Breast epithelium (tissue), 4 donors: Measurements from ENCODE around the gene STIM1. TPM values are rescaled to one million over a fixed set of nuclear protein-coding genes. Genes with fewer than 3 reads are reported as not detected.

Experiments
- DNase-seq, 2 donors: peaks; one replicate each; pipeline ENCODE4 v3.0.0-alpha.2; 2019; ENCODE audit warnings: low spot score in 2 of 2
- H3K27ac ChIP-seq, 2 donors: fragments of 200-600 bp; sonication (generic) in 1 of 2; one replicate each; pipeline ENCODE4 v1.5.1; 2016 to 2019; ENCODE audit warnings: mild to moderate bottlenecking in 1 of 2
- H3K27me3 ChIP-seq, 2 donors: fragments of 200-600 bp; sonication (generic) in 1 of 2; one replicate each; pipeline versions ENCODE4 v1.5.1 to v1.6.0; 2017 to 2019; ENCODE audit warnings: control low read depth in 1 of 2, mild to moderate bottlenecking in 1 of 2
- H3K36me3 ChIP-seq: fragments of 200-600 bp; one replicate; pipeline ENCODE4 v1.5.1; 2019
- H3K4me1 ChIP-seq, 2 donors: fragments of 200-600 bp; sonication (generic); one replicate each; pipeline ENCODE4 v1.5.1; 2016 to 2019; ENCODE audit warnings: control low read depth in 1 of 2
- H3K4me3 ChIP-seq, 3 donors: fragments of 200-600 bp; sonication (generic); 1 replicate in 2 of 3; 2 replicates in 1 of 3; pipeline ENCODE4 v1.5.1; 2016 to 2019; ENCODE audit warnings: mild to moderate bottlenecking in 3 of 3, moderate library complexity in 2 of 3
- H3K9me3 ChIP-seq, 2 donors: fragments of 200-600 bp; sonication (generic) in 1 of 2; one replicate each; pipeline ENCODE4 v1.5.1; 2016 to 2019; ENCODE audit warnings: control low read depth in 1 of 2
- POLR2A ChIP-seq: fragments of 450-650 bp; IDR thresholded peaks from one replicate; pipeline ENCODE4 v1.6.1; 2016; ENCODE audit warnings: antibody characterized with exemption, mild to moderate bottlenecking, moderate library complexity
- POLR2AphosphoS5 ChIP-seq, 3 donors: sonication (generic); formaldehyde crosslinking; IDR thresholded peaks; one replicate each; pipeline ENCODE4 v1.6.1; 2017; ENCODE audit warnings: antibody characterized with exemption in 3 of 3
- intact Hi-C: fragments of 100-400 bp; cut with DNase I; formaldehyde crosslinking; loops from one replicate; pipeline ENCODE4 v1.15.1; 2023; ENCODE audit warnings: low total_unique reads
- total RNA-seq, 3 donors: library from RNA; depleted of rRNA; stranded (reverse); fragments of >200 nt; gene quantifications; one replicate each; pipeline ENCODE4 v1.1.0, GENCODE V29; 2016
- TF ChIP-seq, protein P1 (sequence below), 3 donors: fragments of 450-650 bp; IDR thresholded peaks; one replicate each; pipeline ENCODE4 v1.5.1; 2016 to 2017; ENCODE audit warnings: antibody characterized with exemption in 3 of 3, mild to moderate bottlenecking in 3 of 3, moderate library complexity in 3 of 3

The STIM1 gene
- total RNA-seq, 3 donors from 2014 or later: 44.2 to 68.2 (median 47.9) TPM

DNA sequence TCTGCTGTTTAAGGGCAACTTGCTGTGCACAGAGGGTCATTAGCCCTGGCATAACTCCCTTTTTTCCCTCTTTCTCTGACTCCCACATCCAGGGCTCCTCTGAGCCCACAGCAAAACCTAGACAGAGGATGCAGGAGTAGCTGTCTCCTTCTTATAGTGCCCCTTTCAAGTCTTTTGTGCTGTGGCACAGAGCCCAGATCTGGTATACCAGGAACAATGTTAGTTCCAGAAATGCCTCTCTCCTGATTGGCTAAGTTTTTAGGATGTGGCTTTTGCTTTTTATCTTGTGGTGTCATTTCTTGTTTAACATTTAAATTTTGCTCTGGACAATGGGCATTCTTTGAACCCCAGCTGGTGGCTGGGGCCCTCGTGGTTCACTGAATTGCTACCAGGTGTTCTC lies 213.5 kb downstream of the STIM1 start:
- H3K4me1 ChIP-seq: peaks cover 0 to 4% of the 10 kb centered on the region in 2 donors
- H3K27ac ChIP-seq: no peak overlapping the region
- no peaks in the 10 kb centered on the region for H3K9me3 ChIP-seq
- H3K4me3 ChIP-seq: no peak overlapping the region
- H3K36me3 ChIP-seq: no peaks in the 10 kb centered on the region
- intact Hi-C loops: loop anchor here (5.0 kb wide), 1 partner anchor 212 kb away; the partner anchor contains the start of gene STIM1
- no peak for DNase-seq
- no peak for TF ChIP-seq POLR2AphosphoS5 (IDR thresholded peaks at IDR 0.05)
- no peak for TF ChIP-seq POLR2A
- TF ChIP-seq, protein P1, sequence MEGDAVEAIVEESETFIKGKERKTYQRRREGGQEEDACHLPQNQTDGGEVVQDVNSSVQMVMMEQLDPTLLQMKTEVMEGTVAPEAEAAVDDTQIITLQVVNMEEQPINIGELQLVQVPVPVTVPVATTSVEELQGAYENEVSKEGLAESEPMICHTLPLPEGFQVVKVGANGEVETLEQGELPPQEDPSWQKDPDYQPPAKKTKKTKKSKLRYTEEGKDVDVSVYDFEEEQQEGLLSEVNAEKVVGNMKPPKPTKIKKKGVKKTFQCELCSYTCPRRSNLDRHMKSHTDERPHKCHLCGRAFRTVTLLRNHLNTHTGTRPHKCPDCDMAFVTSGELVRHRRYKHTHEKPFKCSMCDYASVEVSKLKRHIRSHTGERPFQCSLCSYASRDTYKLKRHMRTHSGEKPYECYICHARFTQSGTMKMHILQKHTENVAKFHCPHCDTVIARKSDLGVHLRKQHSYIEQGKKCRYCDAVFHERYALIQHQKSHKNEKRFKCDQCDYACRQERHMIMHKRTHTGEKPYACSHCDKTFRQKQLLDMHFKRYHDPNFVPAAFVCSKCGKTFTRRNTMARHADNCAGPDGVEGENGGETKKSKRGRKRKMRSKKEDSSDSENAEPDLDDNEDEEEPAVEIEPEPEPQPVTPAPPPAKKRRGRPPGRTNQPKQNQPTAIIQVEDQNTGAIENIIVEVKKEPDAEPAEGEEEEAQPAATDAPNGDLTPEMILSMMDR (IDR thresholded peaks at IDR 0.05): no peak
- H3K27me3 ChIP-seq: no peaks in the 10 kb centered on the region

DNA sequence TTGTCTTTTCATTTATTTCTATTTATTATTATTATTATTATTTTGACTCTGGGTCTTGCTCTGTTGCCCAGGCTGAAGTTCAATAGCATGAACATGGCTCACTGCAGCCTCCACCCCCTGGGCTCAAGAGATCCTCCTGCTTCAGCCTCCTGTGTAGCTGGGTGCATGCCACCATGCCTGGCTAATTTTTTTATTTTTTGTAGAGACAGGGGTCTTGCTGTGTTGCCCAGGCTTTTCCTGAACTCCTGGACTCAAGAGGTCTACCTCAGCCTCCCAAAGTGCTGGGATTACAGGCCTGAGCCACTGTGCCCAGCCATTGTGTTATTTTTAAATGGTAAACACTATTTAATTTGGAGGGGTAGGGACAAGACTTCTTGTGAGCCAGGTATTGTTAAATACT lies 215.9 kb downstream of the STIM1 start:
- no peak for DNase-seq
- H3K27me3 ChIP-seq: no peaks in the 10 kb centered on the region
- H3K4me3 ChIP-seq: no peak overlapping the region
- TF ChIP-seq, protein P1 (IDR thresholded peaks at IDR 0.05): no peak
- TF ChIP-seq POLR2AphosphoS5 (IDR thresholded peaks at IDR 0.05): no peak
- no peak for TF ChIP-seq POLR2A
- intact Hi-C loops: no loop called here
- no peak overlapping the region for H3K27ac ChIP-seq
- peaks cover 0 to 4% of the 10 kb centered on the region in 2 donors for H3K4me1 ChIP-seq
- H3K9me3 ChIP-seq: no peaks in the 10 kb centered on the region
- no peaks in the 10 kb centered on the region for H3K36me3 ChIP-seq

DNA sequence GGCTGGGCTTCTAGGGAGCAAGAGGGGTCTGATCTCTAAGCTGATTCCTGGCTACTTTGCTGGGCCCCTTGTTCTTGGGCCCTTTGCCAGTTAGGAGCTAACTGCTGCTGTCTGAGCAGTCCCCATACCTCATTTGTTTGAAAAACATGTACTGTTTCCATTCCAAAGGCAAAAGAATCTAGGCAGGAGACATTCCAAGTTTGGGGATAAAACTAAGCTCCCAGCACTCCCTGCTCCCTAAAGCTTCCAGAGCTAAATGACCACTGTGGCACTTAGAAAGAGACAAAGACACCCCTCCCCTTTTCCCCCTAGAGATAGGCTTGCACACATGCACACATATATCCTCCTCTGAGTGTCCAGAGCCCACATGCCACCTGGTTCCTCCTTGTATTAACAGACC lies 216.4 kb downstream of the STIM1 start:
- H3K27ac ChIP-seq: no peak overlapping the region
- intact Hi-C loops: no loop called here
- TF ChIP-seq POLR2AphosphoS5 (IDR thresholded peaks at IDR 0.05) (no peak), POLR2A (no peak)
- TF ChIP-seq, protein P1 (IDR thresholded peaks at IDR 0.05): no peak

DNA sequence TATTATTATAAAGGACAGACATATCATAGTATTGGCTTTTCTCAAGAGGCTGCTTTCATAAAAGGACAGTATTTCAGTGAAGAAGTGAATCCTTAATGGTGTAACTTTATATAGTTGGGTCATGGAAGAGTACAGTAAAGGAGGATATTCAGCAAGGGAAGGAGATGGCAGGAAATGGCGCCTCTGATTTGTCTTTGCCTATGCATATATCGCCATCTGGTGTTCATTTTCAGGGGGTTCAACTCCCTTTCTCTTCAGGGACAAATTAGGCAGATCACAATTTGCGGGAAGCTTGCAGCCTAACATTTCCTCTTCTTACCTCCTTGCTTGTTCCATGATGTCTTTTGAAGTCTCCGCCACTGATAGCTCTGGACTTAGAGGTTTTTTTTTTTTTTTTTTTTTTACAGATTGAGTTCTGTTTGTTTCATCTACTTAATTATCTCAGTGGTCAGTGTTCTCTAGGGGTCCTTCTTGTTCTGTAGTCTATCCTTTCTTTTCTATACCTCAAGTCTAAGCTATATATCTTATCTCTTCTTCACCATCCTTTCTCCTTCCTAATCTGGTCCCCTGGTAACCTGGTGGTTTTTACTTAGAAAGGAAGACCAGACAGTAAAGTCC lies 217.3 kb downstream of the STIM1 start:
- peak in 1 of 2 donors; percentile 56 for DNase-seq
- Histone ChIP-seq H3K27me3 (no peaks in the 10 kb centered on the region), H3K4me3 (no peak overlapping the region), H3K36me3 (no peaks in the 10 kb centered on the region), H3K9me3 (no peaks in the 10 kb centered on the region), H3K4me1 (peaks cover 0 to 4% of the 10 kb centered on the region in 2 donors), H3K27ac (no peak overlapping the region)
- intact Hi-C loops: no loop called here
- peak in 2 of 3 donors; percentile 59 to 68 for TF ChIP-seq POLR2AphosphoS5 (IDR thresholded peaks at IDR 0.05)
- TF ChIP-seq, protein P1 (IDR thresholded peaks at IDR 0.05): peak; percentile 89 to 96 (median 94)
- no peak for TF ChIP-seq POLR2A

More for the DNA sequence above, 216.4 kb downstream of the STIM1 start:
- no peak for DNase-seq
- Histone ChIP-seq H3K9me3 (no peaks in the 10 kb centered on the region), H3K4me3 (no peak overlapping the region), H3K36me3 (no peaks in the 10 kb centered on the region), H3K27me3 (no peaks in the 10 kb centered on the region), H3K4me1 (peaks cover 0 to 4% of the 10 kb centered on the region in 2 donors)

DNA sequence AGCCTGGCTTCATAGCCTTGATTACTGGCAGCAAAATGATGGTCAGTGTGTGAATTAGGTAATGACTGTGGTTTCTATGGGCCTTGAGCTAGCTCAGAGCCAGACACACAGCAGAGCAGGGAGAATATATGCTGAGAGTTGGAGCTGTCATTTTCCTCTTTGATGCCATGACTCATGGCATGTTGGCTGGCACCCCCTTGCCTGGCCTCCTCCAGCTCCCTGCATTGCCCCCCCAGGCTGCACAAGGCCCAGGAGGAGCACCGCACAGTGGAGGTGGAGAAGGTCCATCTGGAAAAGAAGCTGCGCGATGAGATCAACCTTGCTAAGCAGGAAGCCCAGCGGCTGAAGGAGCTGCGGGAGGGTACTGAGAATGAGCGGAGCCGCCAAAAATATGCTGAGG lies 218.8 kb downstream of the STIM1 start:
- Histone ChIP-seq H3K27ac (no peak overlapping the region), H3K4me3 (no peak overlapping the region), H3K27me3 (no peaks in the 10 kb centered on the region), H3K36me3 (no peaks in the 10 kb centered on the region), H3K4me1 (peaks cover 0 to 4% of the 10 kb centered on the region in 2 donors), H3K9me3 (no peaks in the 10 kb centered on the region)
- TF ChIP-seq, protein P1 (IDR thresholded peaks at IDR 0.05): no peak
- no peak for DNase-seq
- intact Hi-C loops: no loop called here
